H1 (cell line): ENCODE data around the gene SPC24. TPM values are rescaled to one million over a fixed set of nuclear protein-coding genes. Genes with fewer than 3 reads are reported as not detected.
"Not testable (repeated sequence)": the region's sequence is repeated elsewhere in the genome, so short reads cannot be mapped to it uniquely, and the experiment has no call there.

Experiments used
- CTCF ChIA-PET: fragments of 300-600 bp; sonication (Branson Sonifier 250); formaldehyde crosslinking; loops from one replicate; lab custom pipeline; 2021; ENCODE audit not compliant: partially characterized antibody; lab: Charles Lee
- POLR2A ChIA-PET: fragments of 300-600 bp; sonication (Branson Sonifier 250); formaldehyde crosslinking; loops from one replicate; lab custom pipeline; 2021; ENCODE audit warnings: inconsistent platforms; ENCODE audit not compliant: partially characterized antibody; lab: Charles Lee
- DNase-seq, 2 experiments: peaks; one replicate each; pipeline versions ENCODE4 v3.0.0 to v3.0.0-alpha.2; 2010 to 2022; ENCODE audit warnings: low spot score in 2 of 2, low read depth in 1 of 2, mixed read lengths in 1 of 2
- FAIRE-seq: peaks from 2 replicates; lab custom pipeline; 2011; peaks lifted over from hg19 to GRCh38; lab: Jason Lieb, UNC
- H2AFZ ChIP-seq: 2 replicates; pipeline ENCODE4 v1.8.1; 2012; ENCODE audit warnings: low read length, inconsistent platforms
- H2AK5ac ChIP-seq: 2 replicates; pipeline ENCODE4 v1.6.1; 2013; ENCODE audit warnings: low read depth, low read length
- H2BK120ac ChIP-seq: replicated peaks from 2 replicates; pipeline ENCODE3; 2013; ENCODE audit warnings: low read depth, low read length, inconsistent platforms
- H2BK12ac ChIP-seq: 2 replicates; pipeline ENCODE4 v1.6.1; 2013; ENCODE audit warnings: low read depth, low read length
- H2BK15ac ChIP-seq: 2 replicates; pipeline ENCODE4 v1.6.1; 2013; ENCODE audit warnings: low read length
- H2BK20ac ChIP-seq: 2 replicates; pipeline ENCODE4 v1.6.1; 2013; ENCODE audit warnings: low read length
- H2BK5ac ChIP-seq: 2 replicates; pipeline ENCODE4 v1.6.1; 2013; ENCODE audit warnings: low read depth, low read length
- H3K14ac ChIP-seq: 2 replicates; pipeline ENCODE4 v1.6.1; 2013; ENCODE audit warnings: inconsistent platforms; ENCODE audit not compliant: insufficient read length
- H3K18ac ChIP-seq: 2 replicates; pipeline ENCODE4 v1.6.1; 2013; ENCODE audit warnings: low read length; ENCODE audit errors: extremely low read depth
- H3K23ac ChIP-seq: 2 replicates; pipeline ENCODE4 v1.6.1; 2013; ENCODE audit warnings: inconsistent platforms; ENCODE audit not compliant: insufficient read length
- H3K23me2 ChIP-seq: 2 replicates; pipeline ENCODE4 v1.6.1; 2013; ENCODE audit warnings: low read depth, low read length
- H3K27ac ChIP-seq: 2 replicates; pipeline ENCODE4 v1.6.1; 2011; ENCODE audit warnings: low read depth, low read length, inconsistent platforms
- H3K27me3 ChIP-seq, 4 experiments: replicated peaks in 1 of 4; 1 replicate in 1 of 4; 2 replicates in 3 of 4; pipeline versions ENCODE4 v1.6.1 to v1.8.1; 2011 to 2013; ENCODE audit warnings: low read length in 3 of 4, mild to moderate bottlenecking in 3 of 4, inconsistent platforms in 2 of 4, mixed read lengths in 2 of 4, moderate library complexity in 1 of 4; ENCODE audit not compliant: control insufficient read depth in 3 of 4, insufficient read depth in 3 of 4; ENCODE audit errors: extremely low read depth in 1 of 4
- H3K36me3 ChIP-seq, 4 experiments: 2 replicates each; pipeline versions ENCODE4 v1.6.1 to v1.8.1; 2011 to 2013; ENCODE audit warnings: mild to moderate bottlenecking in 4 of 4, low read length in 3 of 4, moderate library complexity in 2 of 4, control low read depth in 1 of 4, inconsistent platforms in 1 of 4; ENCODE audit not compliant: insufficient read depth in 4 of 4, control insufficient read depth in 2 of 4
- H3K4ac ChIP-seq: replicated peaks from 2 replicates; pipeline ENCODE3; 2013; ENCODE audit warnings: low read length, low read depth, mixed read lengths, inconsistent platforms; ENCODE audit not compliant: insufficient read length
- H3K4me1 ChIP-seq, 4 experiments: replicated peaks in 1 of 4; 1 replicate in 1 of 4; 2 replicates in 3 of 4; pipeline versions ENCODE4 v1.6.1 to v1.8.1; 2011 to 2013; ENCODE audit warnings: low read length in 3 of 4, inconsistent platforms in 2 of 4, mixed read lengths in 1 of 4; ENCODE audit not compliant: insufficient read depth in 4 of 4, control insufficient read depth in 3 of 4
- H3K4me2 ChIP-seq, 2 experiments: 2 replicates each; pipeline versions ENCODE4 v1.6.1 to v1.8.1; 2011 to 2013; ENCODE audit warnings: low read depth in 2 of 2, low read length in 2 of 2, control low read depth in 1 of 2, inconsistent platforms in 1 of 2, mild to moderate bottlenecking in 1 of 2; ENCODE audit not compliant: insufficient read depth in 1 of 2
- H3K4me3 ChIP-seq, 4 experiments: fragments of 200-600, 300-600 bp in 1 of 4; sonication (generic), shearing (Covaris generic), sonication (Bioruptor Twin) in 1 of 4; 2 replicates each; pipeline versions ENCODE4 v1.5.1 to v1.8.1; 2011 to 2016; ENCODE audit warnings: low read length in 4 of 4, low read depth in 3 of 4, control low read depth in 2 of 4, inconsistent platforms in 2 of 4, mild to moderate bottlenecking in 2 of 4, mixed read lengths in 1 of 4, moderate library complexity in 1 of 4; ENCODE audit not compliant: insufficient read depth in 2 of 4; ENCODE audit errors: extremely low read depth in 1 of 4
- H3K56ac ChIP-seq: replicated peaks from 2 replicates; pipeline ENCODE3; 2013; ENCODE audit warnings: low read depth, mild to moderate bottlenecking, mixed read lengths, low read length, inconsistent platforms; ENCODE audit not compliant: insufficient read length
- H3K79me1 ChIP-seq: 2 replicates; pipeline ENCODE4 v1.6.1; 2013; ENCODE audit warnings: low read depth, low read length, control low read depth
- H3K79me2 ChIP-seq, 2 experiments: 2 replicates each; pipeline versions ENCODE4 v1.6.1 to v1.8.1; 2012 to 2013; ENCODE audit warnings: low read length in 2 of 2, mild to moderate bottlenecking in 2 of 2, inconsistent platforms in 1 of 2; ENCODE audit not compliant: insufficient read depth in 2 of 2, control insufficient read depth in 1 of 2
- H3K9ac ChIP-seq, 4 experiments: replicated peaks in 1 of 4; 1 replicate in 1 of 4; 2 replicates in 3 of 4; pipeline versions ENCODE4 v1.6.1 to v1.8.1; 2011 to 2013; ENCODE audit warnings: low read depth in 3 of 4, low read length in 3 of 4, control low read depth in 2 of 4, mild to moderate bottlenecking in 2 of 4, moderate library complexity in 2 of 4, inconsistent platforms in 1 of 4; ENCODE audit errors: extremely low read depth in 1 of 4
- H3K9me3 ChIP-seq, 2 experiments: 2 replicates each; pipeline versions ENCODE4 v1.6.1 to v1.8.1; 2012 to 2013; ENCODE audit warnings: mild to moderate bottlenecking in 2 of 2, moderate library complexity in 2 of 2, control low read depth in 1 of 2, inconsistent platforms in 1 of 2, low read depth in 1 of 2, low read length in 1 of 2, mixed read lengths in 1 of 2; ENCODE audit not compliant: insufficient read depth in 2 of 2
- H4K20me1 ChIP-seq, 2 experiments: replicated peaks in 1 of 2; 2 replicates each; pipeline versions ENCODE3 to v1.8.1; 2011 to 2013; ENCODE audit warnings: inconsistent platforms in 2 of 2, low read length in 2 of 2, mild to moderate bottlenecking in 1 of 2; ENCODE audit not compliant: insufficient read depth in 2 of 2, control insufficient read depth in 1 of 2
- H4K5ac ChIP-seq: 2 replicates; pipeline ENCODE4 v1.6.1; 2013; ENCODE audit warnings: low read length, low read depth, mixed read lengths, inconsistent platforms; ENCODE audit not compliant: insufficient read length
- H4K8ac ChIP-seq: 2 replicates; pipeline ENCODE4 v1.8.0; 2013; ENCODE audit warnings: mild to moderate bottlenecking, moderate library complexity, low read length, inconsistent platforms; ENCODE audit not compliant: insufficient read depth; ENCODE audit errors: extremely low read depth
- H4K91ac ChIP-seq: replicated peaks from 2 replicates; pipeline ENCODE3; 2013; ENCODE audit warnings: low read length, mixed read lengths, inconsistent platforms; ENCODE audit not compliant: insufficient read length
- NANOG ChIP-seq: IDR thresholded peaks from 2 replicates; pipeline ENCODE4 v1.6.1; 2011; ENCODE audit warnings: low read length, low read depth, mild to moderate bottlenecking, inconsistent platforms; ENCODE audit not compliant: insufficient read depth, poor library complexity, severe bottlenecking
- TCF12 ChIP-seq: IDR thresholded peaks from 2 replicates; pipeline ENCODE4 v1.6.1; 2011; ENCODE audit warnings: low read depth, mild to moderate bottlenecking, low read length
- WGBS, 2 experiments: shearing (Covaris generic) in 1 of 2; methylation state at CpG; one replicate each; pipeline versions ENCODE4 v1.1.6 to v1.1.7; 2013 to 2015; ENCODE audit warnings: low lambda C conversion rate in 2 of 2, mixed read lengths in 2 of 2, inconsistent platforms in 1 of 2, low coverage in 1 of 2, missing lambda C conversion rate in 1 of 2; ENCODE audit not compliant: insufficient replicate concordance in 2 of 2, insufficient coverage in 1 of 2, insufficient read length in 1 of 2; ENCODE audit errors: extremely low coverage in 1 of 2, missing lambda C conversion rate in 1 of 2; 5-methylcytosine and 5-hydroxymethylcytosine counted together
- polyA plus RNA-seq, 7 experiments: library from polyadenylated mRNA; depleted of rRNA in 3 of 7; stranded (reverse) in 5 of 7; unstranded in 2 of 7; fragments of >200 nt in 5 of 7; fragments of 200-250 nt in 2 of 7; gene quantifications; 1 replicate in 5 of 7; 2 replicates in 1 of 7; 4 replicates in 1 of 7; pipeline versions ENCODE4 v1.2.1 to v1.2.3, GENCODE V29; 2011 to 2013; ENCODE audit warnings: missing spikeins in 2 of 7, mixed read lengths in 2 of 7
- total RNA-seq: library from RNA; stranded (reverse); fragmentation: NEBNext Ultra II Directional; extraction: Animal tissue kit (Norgen Biotek cat#: 25700); gene quantifications from 2 replicates; pipeline ENCODE4 v1.2.1, GENCODE V29; 2021

Gene SPC24
- total and polyA plus RNA-seq, 2 of the 8 experiments (the other 6 are each of a cell fraction or from before 2014, with no cell fraction given), result 17.7 to 42.4 TPM

DNA sequence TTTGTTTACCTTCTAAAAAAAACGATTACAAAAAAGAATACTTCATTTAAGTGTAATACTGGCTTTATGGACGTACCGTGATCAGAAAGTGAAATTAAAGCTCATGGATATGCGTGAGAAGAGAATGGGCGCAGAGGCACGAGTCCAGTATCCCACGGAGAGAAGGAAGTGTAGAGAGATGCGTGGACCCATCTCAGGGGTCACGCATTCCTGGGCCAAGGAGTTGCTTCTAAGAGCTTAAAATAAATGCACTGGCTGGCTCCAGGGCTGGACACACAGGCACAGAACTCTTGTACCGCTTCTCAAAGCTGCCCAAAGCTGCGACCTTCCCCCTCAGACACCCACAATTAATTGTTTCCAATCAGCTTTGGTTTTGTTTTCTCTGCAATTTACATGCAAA, 8.7 kb upstream of the SPC24 start (continued):
- no peak for TF ChIP-seq TCF12
- TF ChIP-seq NANOG, result no peak

DNA sequence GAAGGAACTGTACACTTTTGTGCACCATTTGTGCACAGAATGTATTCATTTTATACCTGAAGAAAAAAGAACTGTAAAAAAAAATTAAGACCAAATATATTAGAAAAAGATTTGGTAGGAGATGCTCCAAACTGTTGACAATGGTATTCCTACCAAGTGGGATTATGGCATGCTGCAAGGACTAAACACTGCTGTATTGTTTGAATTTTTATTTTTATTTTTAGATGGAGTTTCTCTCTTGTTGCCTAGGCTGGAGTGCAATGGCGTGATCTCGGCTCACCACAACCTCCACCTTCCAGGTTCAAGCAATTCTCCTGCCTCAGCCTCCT, 4.8 kb upstream of the SPC24 start:
- H3K23me2 ChIP-seq, H4K8ac ChIP-seq, H4K20me1 ChIP-seq, H2BK5ac ChIP-seq, H3K79me2 ChIP-seq, H3K9ac ChIP-seq, H3K18ac ChIP-seq, H3K14ac ChIP-seq, H3K4me2 ChIP-seq, DNase-seq, H3K27me3 ChIP-seq, FAIRE-seq, H3K27ac ChIP-seq, H2BK120ac ChIP-seq, H3K36me3 ChIP-seq, H2BK12ac ChIP-seq, H3K79me1 ChIP-seq, H2AFZ ChIP-seq, H4K91ac ChIP-seq, H3K9me3 ChIP-seq, H4K5ac ChIP-seq, H3K4me1 ChIP-seq, H2BK20ac ChIP-seq, H3K23ac ChIP-seq, POLR2A ChIA-PET, H3K4ac ChIP-seq, H3K56ac ChIP-seq, H3K4me3 ChIP-seq, H2AK5ac ChIP-seq, H2BK15ac ChIP-seq: not testable (repeated sequence)
- 93% methylated on average over 2 of the region's 2 CpGs; no CpG with 5 or more reads in 1 of the 2 experiments for WGBS, 2 experiments
- CTCF ChIA-PET, result interaction anchor here (0.6 kb wide), 1 partner anchor 23 kb away, joined by 3 read pairs; no protein-coding TSS in a partner anchor
